Measurements from ENCODE around the gene GZMA.
"Not testable (repeated sequence)": the region's sequence is repeated elsewhere in the genome, so short reads cannot be mapped to it uniquely, and the experiment has no call there.

The GZMA gene

GRCh38 chr5:55096182-55096581 is 6.3 kb upstream of the GZMA start:
- no peak for DNase-seq (ENCODE audit: low spot score)
- no peak for TF ChIP-seq CTCF (conservative IDR thresholded peaks at IDR 0.05; ENCODE audit: low read depth)
- no peak overlapping the region for H3K27ac ChIP-seq
- CTCF ChIA-PET = interaction anchor here (0.6 kb wide), 2 partner anchors 17 to 37 kb away, joined by 3 to 4 read pairs; no protein-coding TSS in a partner anchor
- POLR2A ChIA-PET (ENCODE audit: low non-redundant PET) = no interaction called here

- H3K27ac ChIP-seq = no peak overlapping the region
- POLR2A ChIA-PET (ENCODE audit: low non-redundant PET) = no interaction called here
- no peak for TF ChIP-seq CTCF (conservative IDR thresholded peaks at IDR 0.05; ENCODE audit: low read depth)
- CTCF ChIA-PET = interaction anchor here (0.6 kb wide), 2 partner anchors 17 to 152 kb away, joined by 3 to 4 read pairs; no protein-coding TSS in a partner anchor
- DNase-seq (ENCODE audit: low spot score) = no peak
Measured at GRCh38 chr5:55096861-55097260, 5.6 kb upstream of the GZMA start.

GRCh38 chr5:55101148-55101547 is 1.3 kb upstream of the GZMA start:
- DNase-seq (ENCODE audit: low spot score); POLR2A ChIA-PET (ENCODE audit: low non-redundant PET); H3K27ac ChIP-seq: not testable (repeated sequence)
- CTCF ChIA-PET = interaction anchor here (0.6 kb wide), 1 partner anchor 70 kb away, joined by 3 read pairs; no protein-coding TSS in a partner anchor

GRCh38 chr5:55101556-55102276 is 730 bp upstream of the GZMA start:
- no peak overlapping the region for H3K27ac ChIP-seq
- no peak for DNase-seq (ENCODE audit: low spot score)
- TF ChIP-seq CTCF (conservative IDR thresholded peaks at IDR 0.05; ENCODE audit: low read depth) = no peak
- ChIA-PET CTCF (interaction anchor here (0.6 to 0.7 kb wide), 2 partner anchors 134 to 849 kb away, joined by 3 read pairs; no protein-coding TSS in a partner anchor), POLR2A (ENCODE audit: low non-redundant PET) (no interaction called here)

- no peak for DNase-seq (ENCODE audit: low spot score)
Measured at GRCh38 chr5:55104036-55104772, 1.8 kb downstream of the GZMA start.

GRCh38 chr5:55104946-55105701 is 2.7 kb downstream of the GZMA start:
- no peak for TF ChIP-seq CTCF (conservative IDR thresholded peaks at IDR 0.05; ENCODE audit: low read depth)
- DNase-seq (ENCODE audit: low spot score) = no peak
- POLR2A ChIA-PET (ENCODE audit: low non-redundant PET) = no interaction called here
- no peak overlapping the region for H3K27ac ChIP-seq
- CTCF ChIA-PET = interaction anchor here (0.6 kb wide), 1 partner anchor 20 kb away, joined by 3 read pairs; no protein-coding TSS in a partner anchor

More at GRCh38 chr5:55104036-55104772, 1.8 kb downstream of the GZMA start:
- CTCF ChIA-PET = interaction anchor here (0.6 to 0.7 kb wide), 2 partner anchors 21 to 197 kb away, joined by 3 read pairs; no protein-coding TSS in a partner anchor
- no peak overlapping the region for H3K27ac ChIP-seq
- POLR2A ChIA-PET (ENCODE audit: low non-redundant PET) = no interaction called here
- no peak for TF ChIP-seq CTCF (conservative IDR thresholded peaks at IDR 0.05; ENCODE audit: low read depth)

GRCh38 chr5:55105976-55106375 is 3.5 kb downstream of the GZMA start:
- DNase-seq (ENCODE audit: low spot score); POLR2A ChIA-PET (ENCODE audit: low non-redundant PET); H3K27ac ChIP-seq: not testable (repeated sequence)
- CTCF ChIA-PET = interaction anchor here (0.7 kb wide), 1 partner anchor 107 kb away, joined by 5 read pairs; no protein-coding TSS in a partner anchor
